SK-N-SH treated with all-trans-retinoic acid at 6 μM for 48 hours (cell line): ENCODE data around the gene VPS9D1.

ENCODE experiments used
- ATAC-seq: fragments of 200-7000 bp; cut with Tn5 transposase; 3 replicates; pipeline ENCODE4 v1.9.1; 2020; ENCODE audit warnings: mild to moderate bottlenecking, moderate library complexity
- ARNTL ChIP-seq: fragments of 450-650 bp; formaldehyde crosslinking; IDR thresholded peaks from 2 replicates; pipeline ENCODE4 v1.5.0; 2020; ENCODE audit warnings: low read depth, mild to moderate bottlenecking, moderate library complexity, borderline replicate concordance
- BACH2 ChIP-seq: fragments of 250-450 bp; sonication (Bioruptor Pico); IDR thresholded peaks from 2 replicates; pipeline ENCODE4 v1.9.0; 2021; ENCODE audit warnings: mild to moderate bottlenecking, borderline replicate concordance
- CSDC2 ChIP-seq: fragments of 250-450 bp; sonication (Bioruptor Pico); IDR thresholded peaks from 2 replicates; pipeline ENCODE4 v1.5.0; 2020; ENCODE audit warnings: mild to moderate bottlenecking, moderate library complexity
- GLIS3 ChIP-seq: fragments of 250-450 bp; sonication (Bioruptor Pico); IDR thresholded peaks from 2 replicates; pipeline ENCODE4 v1.5.0; 2020; ENCODE audit warnings: mild to moderate bottlenecking, moderate library complexity
- ISL1 ChIP-seq: fragments of 250-450 bp; sonication (Bioruptor Pico); IDR thresholded peaks from 2 replicates; pipeline ENCODE4 v2.1.2; 2022; ENCODE audit warnings: mild to moderate bottlenecking, moderate library complexity
- OSR1 ChIP-seq: fragments of 250-450 bp; sonication (Bioruptor Pico); IDR thresholded peaks from 2 replicates; pipeline ENCODE4 v1.8.0; 2022; ENCODE audit warnings: moderate library complexity, mild to moderate bottlenecking, inconsistent platforms
- PPARA ChIP-seq: fragments of 250-450 bp; sonication (Bioruptor Pico); IDR thresholded peaks from 2 replicates; pipeline ENCODE4 v1.5.0; 2020; ENCODE audit warnings: mild to moderate bottlenecking, borderline replicate concordance
- RARB ChIP-seq: fragments of 250-450 bp; sonication (Bioruptor Pico); IDR thresholded peaks from 2 replicates; pipeline ENCODE4 v1.8.0; 2021; ENCODE audit warnings: mild to moderate bottlenecking, moderate library complexity
- SNAI2 ChIP-seq: fragments of 250-450 bp; sonication (Bioruptor Pico); IDR thresholded peaks from 2 replicates; pipeline ENCODE4 v1.5.0; 2020; ENCODE audit warnings: mild to moderate bottlenecking, moderate library complexity
- TCF4 ChIP-seq: fragments of 250-450 bp; sonication (Bioruptor Pico); IDR thresholded peaks from 2 replicates; pipeline ENCODE4 v1.8.0; 2021; ENCODE audit warnings: mild to moderate bottlenecking, moderate library complexity, borderline replicate concordance
- TOX ChIP-seq: fragments of 250-450 bp; sonication (Bioruptor Pico); IDR thresholded peaks from 2 replicates; pipeline ENCODE4 v1.8.0; 2021; ENCODE audit warnings: mild to moderate bottlenecking, moderate library complexity, borderline replicate concordance
- ZC3H10 ChIP-seq: fragments of 250-450 bp; sonication (Bioruptor Pico); IDR thresholded peaks from 2 replicates; pipeline ENCODE4 v1.5.1; 2021; ENCODE audit warnings: mild to moderate bottlenecking, moderate library complexity
- ZFP3 ChIP-seq: fragments of 250-450 bp; sonication (Bioruptor Pico); IDR thresholded peaks from 2 replicates; pipeline ENCODE4 v1.5.0; 2020; ENCODE audit warnings: mild to moderate bottlenecking, moderate library complexity
- ZFP30 ChIP-seq: fragments of 450-650 bp; formaldehyde crosslinking; IDR thresholded peaks from 2 replicates; pipeline ENCODE4 v1.5.0; 2022; ENCODE audit warnings: mild to moderate bottlenecking, moderate library complexity
- ZNF565 ChIP-seq: fragments of 450-650 bp; formaldehyde crosslinking; conservative IDR thresholded peaks from 2 replicates; pipeline ENCODE4 v1.5.0; 2020; ENCODE audit warnings: low read depth, mild to moderate bottlenecking, moderate library complexity
- ZNF70 ChIP-seq: fragments of 450-650 bp; formaldehyde crosslinking; IDR thresholded peaks from 2 replicates; pipeline ENCODE4 v1.5.0; 2020; ENCODE audit warnings: mild to moderate bottlenecking, moderate library complexity
- ZNF8 ChIP-seq: fragments of 450-650 bp; formaldehyde crosslinking; IDR thresholded peaks from 2 replicates; pipeline ENCODE4 v1.5.0; 2020; ENCODE audit warnings: mild to moderate bottlenecking, moderate library complexity
- TF ChIP-seq, protein P1 (sequence below): fragments of 250-450 bp; sonication (Bioruptor Pico); IDR thresholded peaks from 2 replicates; pipeline ENCODE4 v1.5.0; 2020; ENCODE audit warnings: mild to moderate bottlenecking, moderate library complexity
- TF ChIP-seq, protein P2 (sequence below): fragments of 250-450 bp; sonication (Bioruptor Pico); IDR thresholded peaks from 2 replicates; pipeline ENCODE4 v1.5.1; 2021; ENCODE audit warnings: mild to moderate bottlenecking, moderate library complexity
- TF ChIP-seq, protein P3 (sequence below): fragments of 250-450 bp; sonication (Bioruptor Pico); IDR thresholded peaks from 2 replicates; pipeline ENCODE4 v1.5.1; 2020; ENCODE audit warnings: low read depth, mild to moderate bottlenecking, moderate library complexity
- TF ChIP-seq, protein P4 (sequence below): fragments of 250-450 bp; sonication (Bioruptor Pico); IDR thresholded peaks from 2 replicates; pipeline ENCODE4 v1.8.0; 2021; ENCODE audit warnings: low read depth, mild to moderate bottlenecking, moderate library complexity, borderline replicate concordance

Gene VPS9D1

DNA sequence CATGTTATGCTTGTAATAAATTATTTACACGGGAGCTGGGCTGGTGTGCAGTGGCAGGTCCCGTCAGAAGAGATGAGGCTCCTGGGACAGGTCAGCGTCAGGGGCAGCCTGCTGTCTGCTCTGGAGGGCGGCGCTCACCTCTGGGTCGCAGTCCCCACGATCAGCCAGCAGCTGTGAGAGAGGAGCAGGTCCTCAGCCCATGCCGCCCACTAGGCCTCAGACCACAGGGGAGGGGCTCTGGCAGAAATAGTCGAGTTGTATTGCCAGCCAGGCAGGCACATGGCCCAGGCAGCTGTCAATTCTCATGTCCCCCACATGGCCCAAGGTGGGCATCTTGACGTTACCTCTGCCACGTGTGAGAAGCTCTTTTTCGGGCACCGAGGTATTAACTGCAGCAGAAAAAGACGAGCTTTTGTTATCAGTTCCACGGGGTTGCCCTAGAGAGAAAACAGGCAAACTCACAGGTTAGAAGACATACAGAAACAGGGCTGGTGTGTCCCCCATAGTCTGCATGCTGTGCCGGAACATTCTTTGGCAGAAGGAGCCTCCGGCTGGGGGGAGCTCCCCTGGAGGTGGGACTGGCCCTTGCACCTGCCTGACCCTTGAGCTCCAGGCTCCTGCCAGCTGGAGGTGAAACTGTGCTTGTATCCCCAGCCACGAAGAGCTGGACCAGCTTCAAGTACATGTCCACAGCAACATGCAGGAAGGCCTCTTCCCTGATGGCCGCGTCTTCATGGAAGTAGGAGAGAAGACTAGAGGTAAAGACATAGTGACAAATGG lies 18.0 kb upstream of the VPS9D1 start (continued):
- TF ChIP-seq, protein P1, sequence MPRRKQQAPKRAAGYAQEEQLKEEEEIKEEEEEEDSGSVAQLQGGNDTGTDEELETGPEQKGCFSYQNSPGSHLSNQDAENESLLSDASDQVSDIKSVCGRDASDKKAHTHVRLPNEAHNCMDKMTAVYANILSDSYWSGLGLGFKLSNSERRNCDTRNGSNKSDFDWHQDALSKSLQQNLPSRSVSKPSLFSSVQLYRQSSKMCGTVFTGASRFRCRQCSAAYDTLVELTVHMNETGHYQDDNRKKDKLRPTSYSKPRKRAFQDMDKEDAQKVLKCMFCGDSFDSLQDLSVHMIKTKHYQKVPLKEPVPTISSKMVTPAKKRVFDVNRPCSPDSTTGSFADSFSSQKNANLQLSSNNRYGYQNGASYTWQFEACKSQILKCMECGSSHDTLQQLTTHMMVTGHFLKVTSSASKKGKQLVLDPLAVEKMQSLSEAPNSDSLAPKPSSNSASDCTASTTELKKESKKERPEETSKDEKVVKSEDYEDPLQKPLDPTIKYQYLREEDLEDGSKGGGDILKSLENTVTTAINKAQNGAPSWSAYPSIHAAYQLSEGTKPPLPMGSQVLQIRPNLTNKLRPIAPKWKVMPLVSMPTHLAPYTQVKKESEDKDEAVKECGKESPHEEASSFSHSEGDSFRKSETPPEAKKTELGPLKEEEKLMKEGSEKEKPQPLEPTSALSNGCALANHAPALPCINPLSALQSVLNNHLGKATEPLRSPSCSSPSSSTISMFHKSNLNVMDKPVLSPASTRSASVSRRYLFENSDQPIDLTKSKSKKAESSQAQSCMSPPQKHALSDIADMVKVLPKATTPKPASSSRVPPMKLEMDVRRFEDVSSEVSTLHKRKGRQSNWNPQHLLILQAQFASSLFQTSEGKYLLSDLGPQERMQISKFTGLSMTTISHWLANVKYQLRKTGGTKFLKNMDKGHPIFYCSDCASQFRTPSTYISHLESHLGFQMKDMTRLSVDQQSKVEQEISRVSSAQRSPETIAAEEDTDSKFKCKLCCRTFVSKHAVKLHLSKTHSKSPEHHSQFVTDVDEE (CRISPR knock-in tag) = no peak
- TF ChIP-seq TOX (no peak), GLIS3 (CRISPR knock-in tag) (no peak)

DNA sequence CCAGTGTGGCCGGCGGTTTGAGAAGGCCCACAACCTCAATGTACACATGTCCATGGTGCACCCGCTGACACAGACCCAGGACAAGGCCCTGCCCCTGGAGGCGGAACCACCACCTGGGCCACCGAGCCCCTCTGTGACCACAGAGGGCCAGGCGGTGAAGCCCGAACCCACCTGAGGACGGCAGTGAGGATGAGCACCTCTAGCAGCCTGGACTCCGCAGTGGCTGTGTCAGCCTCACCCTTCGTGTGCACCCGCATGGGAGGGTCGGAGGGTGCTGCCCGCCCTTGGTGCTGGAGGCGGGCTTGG lies 17.3 kb upstream of the VPS9D1 start:
- no peak for ATAC-seq
- no peak for TF ChIP-seq CSDC2 (CRISPR knock-in tag)
- no peak for TF ChIP-seq TCF4 (CRISPR knock-in tag)
- no peak for TF ChIP-seq SNAI2 (CRISPR knock-in tag)
- TF ChIP-seq, protein P2, sequence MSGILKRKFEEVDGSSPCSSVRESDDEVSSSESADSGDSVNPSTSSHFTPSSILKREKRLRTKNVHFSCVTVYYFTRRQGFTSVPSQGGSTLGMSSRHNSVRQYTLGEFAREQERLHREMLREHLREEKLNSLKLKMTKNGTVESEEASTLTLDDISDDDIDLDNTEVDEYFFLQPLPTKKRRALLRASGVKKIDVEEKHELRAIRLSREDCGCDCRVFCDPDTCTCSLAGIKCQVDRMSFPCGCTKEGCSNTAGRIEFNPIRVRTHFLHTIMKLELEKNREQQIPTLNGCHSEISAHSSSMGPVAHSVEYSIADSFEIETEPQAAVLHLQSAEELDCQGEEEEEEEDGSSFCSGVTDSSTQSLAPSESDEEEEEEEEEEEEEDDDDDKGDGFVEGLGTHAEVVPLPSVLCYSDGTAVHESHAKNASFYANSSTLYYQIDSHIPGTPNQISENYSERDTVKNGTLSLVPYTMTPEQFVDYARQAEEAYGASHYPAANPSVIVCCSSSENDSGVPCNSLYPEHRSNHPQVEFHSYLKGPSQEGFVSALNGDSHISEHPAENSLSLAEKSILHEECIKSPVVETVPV = no peak
- TF ChIP-seq ARNTL (CRISPR knock-in tag) = no peak
- no peak for TF ChIP-seq TOX
- no peak for TF ChIP-seq ISL1 (CRISPR knock-in tag)
- TF ChIP-seq ZNF70 (CRISPR knock-in tag) = no peak
- no peak for TF ChIP-seq PPARA (CRISPR knock-in tag)
- no peak for TF ChIP-seq ZNF565 (CRISPR knock-in tag)
- TF ChIP-seq BACH2 = no peak
- TF ChIP-seq ZFP30 (CRISPR knock-in tag) = no peak
- TF ChIP-seq, protein P3, sequence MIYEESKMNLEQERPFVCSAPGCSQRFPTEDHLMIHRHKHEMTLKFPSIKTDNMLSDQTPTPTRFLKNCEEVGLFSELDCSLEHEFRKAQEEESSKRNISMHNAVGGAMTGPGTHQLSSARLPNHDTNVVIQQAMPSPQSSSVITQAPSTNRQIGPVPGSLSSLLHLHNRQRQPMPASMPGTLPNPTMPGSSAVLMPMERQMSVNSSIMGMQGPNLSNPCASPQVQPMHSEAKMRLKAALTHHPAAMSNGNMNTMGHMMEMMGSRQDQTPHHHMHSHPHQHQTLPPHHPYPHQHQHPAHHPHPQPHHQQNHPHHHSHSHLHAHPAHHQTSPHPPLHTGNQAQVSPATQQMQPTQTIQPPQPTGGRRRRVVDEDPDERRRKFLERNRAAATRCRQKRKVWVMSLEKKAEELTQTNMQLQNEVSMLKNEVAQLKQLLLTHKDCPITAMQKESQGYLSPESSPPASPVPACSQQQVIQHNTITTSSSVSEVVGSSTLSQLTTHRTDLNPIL (CRISPR knock-in tag) = no peak
- no peak for TF ChIP-seq OSR1
- no peak for TF ChIP-seq ZFP3 (CRISPR knock-in tag)
- TF ChIP-seq, protein P1 (CRISPR knock-in tag) = no peak
- TF ChIP-seq ZNF8 (CRISPR knock-in tag) = no peak
- no peak for TF ChIP-seq RARB (CRISPR knock-in tag)

DNA sequence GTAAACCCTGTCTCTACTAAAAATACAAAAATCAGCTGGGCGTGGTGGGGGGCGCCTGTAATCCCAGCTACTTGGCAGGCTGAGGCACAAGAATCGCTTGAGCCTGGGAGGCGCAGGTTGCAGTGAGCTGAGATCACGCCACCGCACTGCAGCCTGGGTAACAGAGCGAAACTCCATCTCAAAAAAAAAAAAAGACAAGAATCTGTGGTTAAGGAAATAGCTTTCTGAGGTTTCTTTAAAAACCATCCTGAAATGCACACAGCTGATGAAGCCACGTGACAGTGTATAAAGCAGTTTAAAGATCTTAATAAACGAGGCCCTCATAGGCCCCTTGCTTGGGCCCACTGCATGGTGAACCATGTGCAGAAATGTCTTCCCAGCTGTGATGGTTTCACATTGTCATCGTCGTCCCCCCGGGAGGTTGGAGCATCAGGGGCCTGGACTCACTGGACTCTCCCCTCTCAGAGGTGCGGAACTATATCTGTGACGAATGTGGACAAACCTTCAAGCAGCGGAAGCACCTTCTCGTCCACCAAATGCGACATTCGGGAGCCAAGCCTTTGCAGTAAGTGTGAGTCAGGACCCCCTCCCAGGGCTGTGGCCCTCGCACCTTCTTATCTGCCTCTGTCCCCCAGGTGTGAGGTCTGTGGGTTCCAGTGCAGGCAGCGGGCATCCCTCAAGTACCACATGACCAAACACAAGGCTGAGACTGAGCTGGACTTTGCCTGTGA lies 16.8 kb upstream of the VPS9D1 start:
- no peak for ATAC-seq
- no peak for TF ChIP-seq GLIS3 (CRISPR knock-in tag)
- TF ChIP-seq ARNTL (CRISPR knock-in tag) = no peak
- no peak for TF ChIP-seq PPARA (CRISPR knock-in tag)
- TF ChIP-seq ZNF70 (CRISPR knock-in tag) = no peak
- TF ChIP-seq, protein P1 (CRISPR knock-in tag) = no peak
- TF ChIP-seq, protein P4, sequence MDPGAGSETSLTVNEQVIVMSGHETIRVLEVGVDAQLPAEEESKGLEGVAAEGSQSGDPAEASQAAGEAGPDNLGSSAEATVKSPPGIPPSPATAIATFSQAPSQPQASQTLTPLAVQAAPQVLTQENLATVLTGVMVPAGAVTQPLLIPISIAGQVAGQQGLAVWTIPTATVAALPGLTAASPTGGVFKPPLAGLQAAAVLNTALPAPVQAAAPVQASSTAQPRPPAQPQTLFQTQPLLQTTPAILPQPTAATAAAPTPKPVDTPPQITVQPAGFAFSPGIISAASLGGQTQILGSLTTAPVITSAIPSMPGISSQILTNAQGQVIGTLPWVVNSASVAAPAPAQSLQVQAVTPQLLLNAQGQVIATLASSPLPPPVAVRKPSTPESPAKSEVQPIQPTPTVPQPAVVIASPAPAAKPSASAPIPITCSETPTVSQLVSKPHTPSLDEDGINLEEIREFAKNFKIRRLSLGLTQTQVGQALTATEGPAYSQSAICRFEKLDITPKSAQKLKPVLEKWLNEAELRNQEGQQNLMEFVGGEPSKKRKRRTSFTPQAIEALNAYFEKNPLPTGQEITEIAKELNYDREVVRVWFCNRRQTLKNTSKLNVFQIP (CRISPR knock-in tag) = no peak
- TF ChIP-seq, protein P2 = no peak
- no peak for TF ChIP-seq ZC3H10 (CRISPR knock-in tag)
